Hepatocyte (in vitro differentiated cells): ENCODE data around the gene HAAO. TPM values are rescaled to one million over a fixed set of nuclear protein-coding genes. Genes with fewer than 3 reads are reported as not detected.
"Not testable (repeated sequence)": the region's sequence is repeated elsewhere in the genome, so short reads cannot be mapped to it uniquely, and the experiment has no call there.

ENCODE experiments used
- DNase-seq: peaks from one replicate; pipeline ENCODE4 v3.0.0-alpha.2; 2016; ENCODE audit warnings: low spot score
- H2AFZ ChIP-seq: fragments of 200-600 bp; sonication (generic); 2 replicates; pipeline ENCODE4 v1.6.0; 2016; ENCODE audit warnings: antibody characterized with exemption, mild to moderate bottlenecking
- H3K27ac ChIP-seq: fragments of 200-600 bp; sonication (generic); 2 replicates; pipeline ENCODE4 v1.5.1; 2016; ENCODE audit warnings: mild to moderate bottlenecking
- H3K27me3 ChIP-seq: fragments of 200-600 bp; sonication (generic); 2 replicates; pipeline ENCODE4 v1.6.1; 2016
- H3K36me3 ChIP-seq: fragments of 200-600 bp; sonication (generic); replicated peaks from 2 replicates; pipeline ENCODE4 v1.5.1; 2016; ENCODE audit warnings: low read depth; ENCODE audit not compliant: insufficient read depth
- H3K4me1 ChIP-seq: fragments of 200-600 bp; sonication (generic); 2 replicates; pipeline ENCODE4 v1.5.1; 2016; ENCODE audit warnings: mild to moderate bottlenecking, moderate library complexity; ENCODE audit not compliant: insufficient read depth
- H3K4me2 ChIP-seq: fragments of 200-600 bp; sonication (generic); 2 replicates; pipeline ENCODE4 v1.6.0; 2016
- H3K4me3 ChIP-seq: fragments of 200-600 bp; sonication (generic); 2 replicates; pipeline ENCODE4 v1.5.1; 2016; ENCODE audit warnings: mild to moderate bottlenecking
- H3K79me2 ChIP-seq: fragments of 200-600 bp; sonication (generic); 2 replicates; pipeline ENCODE4 v1.6.0; 2017; ENCODE audit warnings: mild to moderate bottlenecking
- H3K9me2 ChIP-seq: fragments of 200-600 bp; sonication (generic); replicated peaks from 2 replicates; pipeline ENCODE4 v1.6.0; 2017; ENCODE audit warnings: mild to moderate bottlenecking; ENCODE audit not compliant: insufficient read depth
- H3K9me3 ChIP-seq: fragments of 200-600 bp; sonication (generic); 2 replicates; pipeline ENCODE4 v1.5.1; 2016; ENCODE audit warnings: low read depth, mild to moderate bottlenecking
- H4K20me1 ChIP-seq: fragments of 200-600 bp; sonication (generic); 2 replicates; pipeline ENCODE4 v1.6.0; 2016; ENCODE audit warnings: mild to moderate bottlenecking; ENCODE audit not compliant: insufficient read depth, poor library complexity, severe bottlenecking
- CTCF ChIP-seq: fragments of 200-600 bp; sonication (generic); IDR thresholded peaks from 2 replicates; pipeline ENCODE4 v1.5.1; 2016; ENCODE audit warnings: antibody characterized with exemption, mild to moderate bottlenecking; ENCODE audit not compliant: poor library complexity
- EZH2 ChIP-seq: fragments of 200-600 bp; sonication (generic); IDR thresholded peaks from 2 replicates; pipeline ENCODE4 v1.6.1; 2016; ENCODE audit warnings: antibody characterized with exemption, mild to moderate bottlenecking, borderline replicate concordance
- EZH2phosphoT487 ChIP-seq: fragments of 200-600 bp; sonication (generic); IDR thresholded peaks from one replicate; pipeline ENCODE4 v1.6.1; 2018; ENCODE audit warnings: antibody characterized with exemption, mild to moderate bottlenecking, low read depth, moderate library complexity; ENCODE audit not compliant: unreplicated experiment, severe bottlenecking
- WGBS: methylation state at CpG from one replicate; pipeline ENCODE4 v1.1.6; 2016; ENCODE audit warnings: low lambda C conversion rate; ENCODE audit errors: missing lambda C conversion rate; 5-methylcytosine and 5-hydroxymethylcytosine counted together
- polyA plus RNA-seq: library from polyadenylated mRNA; unstranded; fragments of >200 nt; fragmentation: Nextera tagmentation; extraction: Ambion mirVana; gene quantifications from 2 replicates; pipeline ENCODE4 v1.2.1, GENCODE V29; 2016
- total RNA-seq: library from RNA; depleted of rRNA; stranded (reverse); fragments of >200 nt; gene quantifications from 2 replicates; pipeline ENCODE4 v1.2.3, GENCODE V29; 2014

Gene HAAO
- total and polyA plus RNA-seq, 2 experiments from 2014 or later: 22.0 to 35.4 TPM

DNA sequence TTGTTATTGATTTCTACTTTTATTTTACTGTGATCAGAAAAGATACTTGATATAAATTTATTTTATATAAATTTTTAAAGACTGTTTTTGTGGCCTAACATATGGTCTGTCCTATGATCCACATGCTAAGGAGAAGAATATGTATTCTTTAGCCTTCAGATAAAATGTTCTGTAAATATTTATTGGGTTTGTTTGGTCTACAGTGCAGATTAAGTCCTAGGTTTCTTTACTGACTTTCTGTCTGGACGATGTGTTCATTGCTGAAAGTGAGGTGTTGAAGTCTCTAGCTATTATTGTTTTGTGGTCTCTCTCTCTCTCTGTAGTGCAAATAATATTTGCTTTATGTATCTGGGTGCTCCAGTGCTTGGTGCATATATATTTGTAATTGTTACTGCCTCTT, 58.5 kb downstream of the HAAO start:
- DNase-seq: no peak
- H3K9me3 ChIP-seq: peaks cover 12% of the 10 kb centered on the region
- H3K9me2 ChIP-seq: no peaks in the 10 kb centered on the region
- no peaks in the 10 kb centered on the region for H3K27me3 ChIP-seq
- WGBS: 85% methylated on average over 1 of the region's 1 CpG
- H3K4me2 ChIP-seq: no peak overlapping the region
- no peaks in the 10 kb centered on the region for H4K20me1 ChIP-seq
- no peak overlapping the region for H3K4me3 ChIP-seq
- TF ChIP-seq EZH2phosphoT487 (no peak), EZH2 (no peak), CTCF (no peak)
- H2AFZ ChIP-seq: no peak overlapping the region
- H3K27ac ChIP-seq: no peak overlapping the region
- H3K79me2 ChIP-seq: no peaks in the 10 kb centered on the region
- H3K4me1 ChIP-seq: no peaks in the 10 kb centered on the region
- no peaks in the 10 kb centered on the region for H3K36me3 ChIP-seq

GRCh38 chr2:42731316-42731715, 61.1 kb downstream of the HAAO start:
- not testable (repeated sequence) for H3K36me3 ChIP-seq, H3K4me1 ChIP-seq, H3K27me3 ChIP-seq, H3K79me2 ChIP-seq, H2AFZ ChIP-seq, DNase-seq, H4K20me1 ChIP-seq, H3K4me2 ChIP-seq, H3K27ac ChIP-seq, H3K4me3 ChIP-seq, H3K9me2 ChIP-seq
- peaks cover 12% of the 10 kb centered on the region for H3K9me3 ChIP-seq
- 97% methylated on average over 4 of the region's 4 CpGs for WGBS

- no peaks in the 10 kb centered on the region for H3K27me3 ChIP-seq
- TF ChIP-seq CTCF (no peak), EZH2 (no peak), EZH2phosphoT487 (no peak)
- H3K27ac ChIP-seq: no peak overlapping the region
- no peak overlapping the region for H2AFZ ChIP-seq
- H3K9me3 ChIP-seq: peaks cover 12% of the 10 kb centered on the region
- peaks cover 14% of the 10 kb centered on the region for H3K4me1 ChIP-seq
- H3K36me3 ChIP-seq: no peaks in the 10 kb centered on the region
- H3K4me2 ChIP-seq: no peak overlapping the region
- DNase-seq: no peak
- 100% methylated on average over 2 of the region's 2 CpGs for WGBS
- no peak overlapping the region for H3K4me3 ChIP-seq
- no peaks in the 10 kb centered on the region for H4K20me1 ChIP-seq
- H3K79me2 ChIP-seq: no peaks in the 10 kb centered on the region
- H3K9me2 ChIP-seq: no peaks in the 10 kb centered on the region
These were observed 65.7 kb downstream of the HAAO start for GRCh38 chr2:42726680-42727079.

GRCh38 chr2:42725657-42726056, 66.7 kb downstream of the HAAO start:
- Histone ChIP-seq H3K9me2 (no peaks in the 10 kb centered on the region), H3K27ac (no peak overlapping the region), H3K4me3 (no peak overlapping the region), H3K9me3 (peaks cover 12% of the 10 kb centered on the region), H3K27me3 (no peaks in the 10 kb centered on the region), H3K4me1 (peaks cover 16% of the 10 kb centered on the region), H3K36me3 (no peaks in the 10 kb centered on the region), H3K79me2 (no peaks in the 10 kb centered on the region), H2AFZ (no peak overlapping the region), H4K20me1 (no peaks in the 10 kb centered on the region), H3K4me2 (no peak overlapping the region)
- no peak for TF ChIP-seq EZH2
- TF ChIP-seq EZH2phosphoT487: no peak
- no peak for TF ChIP-seq CTCF
- WGBS: 94% methylated on average over 4 of the region's 4 CpGs
- DNase-seq: no peak
